ENCODE results near the gene EFNA2.

Gene EFNA2

DNA sequence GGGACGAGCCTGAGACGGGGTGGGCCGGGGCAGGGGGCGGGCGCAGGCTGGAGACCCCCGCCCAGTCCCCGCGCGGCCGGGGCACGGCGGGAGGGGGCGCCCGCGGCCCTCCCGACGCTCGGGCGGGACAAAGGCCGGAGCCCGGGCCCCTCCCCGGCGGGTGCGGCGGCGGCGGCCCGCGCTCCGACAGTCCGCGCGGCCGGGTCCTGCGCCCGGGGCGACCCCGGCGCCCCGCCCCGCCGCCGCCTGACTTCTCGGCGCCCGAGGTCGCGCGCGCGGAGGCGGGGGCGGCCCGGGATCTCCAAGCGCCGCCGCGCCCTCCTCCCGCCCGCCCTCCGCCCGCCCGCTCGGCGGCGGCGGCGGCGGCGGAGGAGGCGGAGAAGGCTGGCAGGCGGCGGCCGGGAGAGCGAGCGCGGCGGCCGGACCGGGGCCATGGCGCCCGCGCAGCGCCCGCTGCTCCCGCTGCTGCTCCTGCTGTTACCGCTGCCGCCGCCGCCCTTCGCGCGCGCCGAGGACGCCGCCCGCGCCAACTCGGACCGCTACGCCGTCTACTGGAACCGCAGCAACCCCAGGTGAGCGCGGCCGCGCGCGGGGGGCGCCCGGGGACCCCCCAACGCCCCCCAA is at the start of gene EFNA2:
EFNA2 (plus strand) TSS at position 137 of the 624 bp plus-strand sequence; CDS start at position 433, 296 bp downstream.
- in situ Hi-C loops (cut with HindIII; ENCODE audit: low pct_ligation_motif_present, low sequenced_read_pairs), result loop anchor here (10.0 kb wide), 1 partner anchor 89 kb away; no protein-coding TSS in a partner anchor
- H3K4me3 ChIP-seq (ENCODE audit: low read depth, low read length), result no peak within 1 kb of the TSS
- H3K36me3 ChIP-seq (replicated peaks), result no peaks in the 10 kb centered on the region
- DNase-seq, result no peak
- TF ChIP-seq CTCF (IDR thresholded peaks at IDR 0.05; ENCODE audit: low read depth, low read length, missing control alignments), result no peak
- H3K27ac ChIP-seq, result no peak within 1 kb of the TSS
- peaks cover 54% of the 10 kb centered on the region for H3K27me3 ChIP-seq (replicated peaks)

DNA sequence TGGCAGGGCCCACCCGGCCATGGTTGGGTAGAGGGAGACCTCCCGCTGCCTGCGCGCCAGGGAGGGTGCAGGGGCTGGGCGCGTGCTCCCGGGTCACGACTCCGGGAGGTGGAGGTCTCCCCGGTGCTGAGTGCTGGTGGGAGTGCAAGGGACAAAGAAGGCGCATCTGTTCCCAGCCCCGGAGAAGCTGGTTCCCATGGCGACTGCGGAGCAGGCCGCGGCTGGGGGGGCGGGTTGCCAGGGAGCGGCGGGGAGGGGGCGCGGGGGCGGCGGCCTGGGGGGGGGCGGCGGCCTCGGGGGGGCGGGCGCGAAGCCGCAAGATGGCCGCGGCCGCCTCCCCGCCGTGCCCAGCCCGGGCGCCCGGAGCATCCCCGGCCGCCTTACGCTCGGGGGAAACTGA is 49.1 kb upstream of the EFNA2 start:
- Histone ChIP-seq H3K27me3 (replicated peaks) (no peaks in the 10 kb centered on the region), H3K27ac (no peak overlapping the region), H3K36me3 (replicated peaks) (peaks cover 27% of the 10 kb centered on the region), H3K4me3 (ENCODE audit: low read depth, low read length) (peak overlapping the region; percentile 72)
- in situ Hi-C loops (cut with HindIII; ENCODE audit: low pct_ligation_motif_present, low sequenced_read_pairs), result loop anchor here (25.0 kb wide), 1 partner anchor 124 kb away; the partner anchor contains the start of gene GPX4
- DNase-seq, result no peak
- TF ChIP-seq CTCF (IDR thresholded peaks at IDR 0.05; ENCODE audit: low read depth, low read length, missing control alignments), result no peak

DNA sequence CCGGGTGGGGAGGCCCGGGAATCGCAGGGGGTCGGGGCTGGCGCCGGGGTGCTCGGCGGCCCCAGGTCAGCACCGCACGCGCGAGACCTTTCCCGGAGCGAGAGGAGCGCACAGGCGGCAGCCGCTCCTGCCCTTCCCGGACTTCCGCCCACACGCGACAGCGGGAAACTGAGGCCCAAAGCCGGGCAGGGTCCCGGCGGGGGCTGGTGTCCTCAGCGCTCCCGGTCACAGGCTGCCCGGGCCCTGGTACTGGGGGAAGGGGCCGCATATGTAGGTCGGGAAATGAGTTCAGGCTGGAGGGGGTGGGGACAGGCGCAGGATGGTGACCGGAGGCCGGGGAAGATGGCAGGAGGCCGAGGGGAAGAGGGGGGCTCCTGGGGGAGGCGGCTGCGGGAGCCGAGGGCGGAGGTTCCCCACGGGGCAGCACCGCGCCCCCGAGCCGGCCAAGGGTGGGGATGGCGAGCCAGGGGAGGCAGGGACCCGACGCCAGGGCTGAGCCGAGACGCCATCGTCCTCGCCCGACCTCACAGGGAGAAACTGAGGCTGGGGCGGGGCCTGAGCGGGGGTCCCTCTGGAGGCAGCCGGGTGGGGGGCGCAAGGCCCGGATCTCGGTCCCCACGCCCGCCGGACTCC is 48.5 kb upstream of the EFNA2 start:
- Histone ChIP-seq H3K27ac (no peak overlapping the region), H3K4me3 (ENCODE audit: low read depth, low read length) (peak overlapping the region; percentile 72), H3K27me3 (replicated peaks) (no peaks in the 10 kb centered on the region), H3K36me3 (replicated peaks) (peaks cover 27% of the 10 kb centered on the region)
- no peak for TF ChIP-seq CTCF (IDR thresholded peaks at IDR 0.05; ENCODE audit: low read depth, low read length, missing control alignments)
- in situ Hi-C loops (cut with HindIII; ENCODE audit: low pct_ligation_motif_present, low sequenced_read_pairs), result loop anchor here (25.0 kb wide), 1 partner anchor 125 kb away; the partner anchor contains the start of gene GPX4
- no peak for DNase-seq

DNA sequence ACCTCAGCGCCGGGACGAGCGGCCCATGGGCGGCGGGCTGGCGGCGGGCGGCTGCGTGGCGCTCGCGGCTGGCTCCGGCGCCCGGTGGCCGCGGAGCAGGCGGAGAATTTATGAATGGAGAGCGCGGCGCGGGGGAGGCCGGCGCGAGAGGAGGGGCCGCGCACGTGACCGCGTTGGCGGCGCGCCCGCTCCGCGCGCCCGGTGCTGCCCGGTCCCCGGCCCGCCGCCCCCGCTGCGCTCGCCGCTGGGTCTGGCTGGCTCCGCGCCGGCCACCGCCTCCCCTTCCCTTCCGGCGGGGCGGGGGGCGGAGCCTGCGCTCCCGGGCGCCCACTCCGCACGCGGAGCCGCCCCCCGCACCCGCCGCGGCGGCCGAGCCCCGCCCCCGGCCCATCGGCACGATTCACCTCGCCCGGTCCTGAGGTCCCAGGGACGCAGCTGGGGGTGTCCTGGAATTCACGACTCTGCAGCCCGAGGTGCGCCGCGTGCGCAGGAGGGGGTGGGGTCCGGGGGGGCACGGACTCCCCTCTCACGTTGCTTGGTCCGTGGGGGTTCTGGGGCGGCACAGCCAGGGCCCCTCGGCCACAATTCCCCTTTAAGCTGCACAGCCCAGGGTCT is 47.8 kb upstream of the EFNA2 start, which contains the start of gene CBARP:
CBARP (minus strand) TSS at position 252 of the 615 bp plus-strand sequence. CDS start 1,905 bp downstream, outside the sequence.
- in situ Hi-C loops (cut with HindIII; ENCODE audit: low pct_ligation_motif_present, low sequenced_read_pairs), result loop anchor here (25.0 kb wide), 1 partner anchor 126 kb away; the partner anchor contains the start of gene GPX4
- H3K36me3 ChIP-seq (replicated peaks), result peaks cover 27% of the 10 kb centered on the region
- H3K27ac ChIP-seq, result no peak within 1 kb of the TSS

More for the DNA sequence above, 47.8 kb upstream of the EFNA2 start, which contains the start of gene CBARP:
- no peak for DNase-seq
- Histone ChIP-seq H3K4me3 (ENCODE audit: low read depth, low read length) (peak within 1 kb of the TSS; percentile 72), H3K27me3 (replicated peaks) (no peaks in the 10 kb centered on the region)
- no peak for TF ChIP-seq CTCF (IDR thresholded peaks at IDR 0.05; ENCODE audit: low read depth, low read length, missing control alignments)
